OCI-LY1 (cell line): Measurements from ENCODE around the gene P2RY4.

ENCODE experiments used
- EZH2 ChIP-seq: fragments of 200-600 bp; sonication (generic), shearing (Covaris generic); IDR thresholded peaks from 2 replicates; pipeline ENCODE4 v1.8.0; 2017; ENCODE audit warnings: borderline replicate concordance, mixed run types, mild to moderate bottlenecking, antibody characterized with exemption, low read length, moderate library complexity, mixed read lengths
- TF ChIP-seq, protein P1 (sequence below): fragments of 200-600 bp; sonication (generic), shearing (Covaris generic); IDR thresholded peaks from 2 replicates; pipeline ENCODE4 v1.5.1; 2017; ENCODE audit warnings: mild to moderate bottlenecking, antibody characterized with exemption, low read length, moderate library complexity, mixed read lengths

DNA sequence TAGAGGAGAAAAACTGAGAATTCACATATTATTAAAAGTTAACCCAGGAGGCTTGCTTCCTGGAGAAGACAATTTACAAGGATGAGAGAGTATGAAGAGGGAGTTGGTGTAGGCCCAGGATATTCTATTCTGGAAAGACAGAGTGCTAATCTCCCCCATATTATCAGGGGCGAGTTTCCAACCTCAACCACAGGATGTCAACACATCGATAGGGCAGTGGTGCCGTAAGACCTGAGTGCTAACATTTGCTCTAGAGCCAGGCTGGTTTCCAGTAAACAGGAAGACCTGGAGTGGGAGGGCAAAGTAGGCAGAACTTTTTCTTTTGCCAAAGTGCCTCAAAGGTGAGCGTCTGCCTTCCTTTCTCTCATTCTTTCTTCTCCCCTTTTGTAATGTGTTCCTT is 28.3 kb downstream of the P2RY4 start:
- TF ChIP-seq, protein P1, sequence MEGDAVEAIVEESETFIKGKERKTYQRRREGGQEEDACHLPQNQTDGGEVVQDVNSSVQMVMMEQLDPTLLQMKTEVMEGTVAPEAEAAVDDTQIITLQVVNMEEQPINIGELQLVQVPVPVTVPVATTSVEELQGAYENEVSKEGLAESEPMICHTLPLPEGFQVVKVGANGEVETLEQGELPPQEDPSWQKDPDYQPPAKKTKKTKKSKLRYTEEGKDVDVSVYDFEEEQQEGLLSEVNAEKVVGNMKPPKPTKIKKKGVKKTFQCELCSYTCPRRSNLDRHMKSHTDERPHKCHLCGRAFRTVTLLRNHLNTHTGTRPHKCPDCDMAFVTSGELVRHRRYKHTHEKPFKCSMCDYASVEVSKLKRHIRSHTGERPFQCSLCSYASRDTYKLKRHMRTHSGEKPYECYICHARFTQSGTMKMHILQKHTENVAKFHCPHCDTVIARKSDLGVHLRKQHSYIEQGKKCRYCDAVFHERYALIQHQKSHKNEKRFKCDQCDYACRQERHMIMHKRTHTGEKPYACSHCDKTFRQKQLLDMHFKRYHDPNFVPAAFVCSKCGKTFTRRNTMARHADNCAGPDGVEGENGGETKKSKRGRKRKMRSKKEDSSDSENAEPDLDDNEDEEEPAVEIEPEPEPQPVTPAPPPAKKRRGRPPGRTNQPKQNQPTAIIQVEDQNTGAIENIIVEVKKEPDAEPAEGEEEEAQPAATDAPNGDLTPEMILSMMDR = no peak
- no peak for TF ChIP-seq EZH2
